ENCODE measurements around the gene SIN3A.

DNA sequence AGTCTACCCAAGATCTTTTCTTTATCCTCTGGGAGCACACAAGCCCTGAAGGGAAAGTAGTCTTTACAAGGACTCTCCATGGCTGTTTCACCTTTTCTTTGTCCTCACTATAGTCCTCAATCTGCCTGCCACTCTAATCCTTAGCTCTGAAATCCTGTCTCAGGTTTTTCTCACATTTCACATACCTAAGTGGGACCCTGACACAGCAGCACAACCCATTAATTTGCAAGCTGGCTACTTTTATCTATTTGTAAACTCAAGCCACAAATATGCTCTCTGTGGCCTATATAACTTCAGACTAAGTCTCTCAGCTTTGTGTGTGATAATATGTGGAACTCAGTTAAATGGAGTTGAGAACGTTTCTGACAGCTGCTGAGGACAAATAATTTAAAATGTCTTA is 19.8 kb downstream of the SIN3A start:
- TF ChIP-seq GTF2F1 (IDR thresholded peaks at IDR 0.05; ENCODE audit: borderline replicate concordance, low read depth, low read length) = no peak
- TF ChIP-seq POLR2A (IDR thresholded peaks at IDR 0.05; ENCODE audit: control extremely low read depth in 1 of 2, low read depth in 2 of 2, low read length in 2 of 2) = no peak
- TF ChIP-seq JUN (IDR thresholded peaks at IDR 0.05; ENCODE audit: low read depth, low read length) = no peak
- no peak for TF ChIP-seq GABPA (IDR thresholded peaks at IDR 0.05; ENCODE audit: borderline replicate concordance, insufficient read depth, low read length)

Measured in H1 (cell line).